22Rv1 (cell line): ENCODE results near the gene PGM5.
"Not testable (repeated sequence)": the region's sequence is repeated elsewhere in the genome, so short reads cannot be mapped to it uniquely, and the experiment has no call there.

Source experiments
- H3K27ac ChIP-seq: fragments of 450-650 bp; 2 replicates; pipeline ENCODE4 v1.5.1; 2017

The PGM5 gene

DNA sequence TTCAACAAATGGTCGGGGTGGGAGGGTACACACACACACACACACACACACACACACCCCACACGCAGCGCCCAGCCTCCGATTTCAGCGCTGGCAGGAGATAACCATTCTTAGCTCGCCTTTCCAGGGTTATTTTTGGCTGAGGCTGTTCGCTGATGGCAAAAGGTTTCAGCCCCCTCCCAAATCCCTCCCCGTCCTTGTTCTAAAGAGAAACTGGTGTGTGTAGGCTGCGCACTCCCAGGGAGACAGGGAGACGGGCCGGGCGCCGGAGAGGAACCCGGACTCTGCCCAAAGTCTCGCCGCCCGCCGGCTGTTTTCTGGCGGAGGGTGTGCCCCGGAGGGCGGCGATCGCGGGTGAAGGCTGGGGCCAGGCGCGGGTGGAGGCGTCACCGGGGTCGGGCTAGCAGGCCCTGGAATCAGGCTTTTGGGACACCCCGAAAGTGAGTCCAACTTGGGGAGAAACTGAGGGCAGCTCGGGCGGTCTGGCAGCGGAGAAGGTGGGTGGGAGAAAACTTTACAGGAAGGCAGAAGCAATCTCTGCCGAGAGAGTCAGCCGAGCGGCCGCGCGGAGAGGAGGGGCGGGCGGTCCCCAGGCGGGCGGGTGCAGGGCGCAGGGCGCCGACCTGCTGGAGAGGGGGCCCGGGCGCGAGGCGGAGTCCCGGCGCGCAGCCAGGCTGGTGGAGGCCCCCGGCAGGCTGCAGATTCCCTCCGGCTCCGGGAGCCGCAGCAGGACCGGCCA is at the start of gene PGM5:
TSS of gene PGM5 (plus strand) at position 232 of the 739 bp plus-strand sequence. CDS start 517 bp downstream, outside the sequence.
- H3K27ac ChIP-seq, result not testable (repeated sequence)

DNA sequence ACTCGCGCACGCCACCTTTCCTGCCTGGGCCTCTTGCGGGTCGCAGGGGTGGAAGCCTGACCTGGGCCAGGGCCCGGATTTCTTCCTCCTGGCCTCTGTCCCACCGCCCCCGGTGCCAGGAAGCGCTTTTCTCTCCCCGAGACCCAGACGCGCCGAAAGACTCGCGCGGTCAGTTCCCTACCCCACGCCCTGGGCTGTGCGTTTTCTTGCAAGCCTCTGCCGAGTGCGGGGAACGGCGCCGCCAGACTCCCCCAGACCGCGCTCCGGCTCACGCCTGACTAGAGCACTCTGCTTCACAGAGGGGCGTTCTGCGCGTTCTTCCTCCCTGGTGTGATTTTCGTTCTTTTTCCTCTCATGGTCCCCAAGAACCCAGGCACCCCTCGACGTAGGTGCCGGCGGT is 49.3 kb upstream of the PGM5 start:
- H3K27ac ChIP-seq, result not testable (repeated sequence)

DNA sequence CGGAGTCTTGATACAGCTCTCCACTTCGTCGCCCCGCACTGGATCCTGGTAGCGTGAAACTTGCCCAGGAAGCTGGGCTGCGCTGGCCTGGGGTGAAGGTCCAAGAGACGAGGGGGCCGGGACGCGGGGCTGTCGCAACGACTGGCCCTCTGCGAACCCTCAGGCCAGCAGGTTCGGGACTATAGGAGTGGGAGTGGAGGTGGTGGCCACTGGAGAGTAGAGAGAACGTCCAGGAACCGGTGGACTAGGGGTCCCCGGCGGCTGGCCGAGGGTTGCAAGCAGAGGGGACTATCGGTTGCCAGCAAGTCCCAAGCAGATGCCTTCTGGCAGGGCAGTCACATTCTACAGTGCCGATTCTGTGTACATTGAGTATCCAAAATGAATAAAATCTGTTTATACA is 48.8 kb upstream of the PGM5 start:
- not testable (repeated sequence) for H3K27ac ChIP-seq

DNA sequence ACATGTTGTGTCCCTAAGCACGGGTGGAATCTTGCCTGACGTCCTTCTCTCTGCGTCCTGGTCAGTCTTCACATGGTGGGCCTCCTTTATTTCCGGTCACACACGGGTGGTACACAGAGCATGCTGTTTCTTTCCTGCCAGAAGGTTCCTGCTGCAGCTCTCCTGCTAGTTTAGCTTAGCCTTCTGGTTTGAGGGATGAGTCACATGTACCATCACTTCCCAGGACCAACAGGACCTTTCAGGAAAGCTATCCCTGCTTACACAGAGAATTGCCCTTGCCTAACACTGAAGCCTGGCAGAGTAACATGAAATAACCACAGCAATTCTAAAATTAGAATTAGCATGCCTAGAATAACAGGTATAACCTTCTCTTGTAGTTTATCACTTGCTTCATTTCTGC is 45.2 kb upstream of the PGM5 start:
- not testable (repeated sequence) for H3K27ac ChIP-seq

DNA sequence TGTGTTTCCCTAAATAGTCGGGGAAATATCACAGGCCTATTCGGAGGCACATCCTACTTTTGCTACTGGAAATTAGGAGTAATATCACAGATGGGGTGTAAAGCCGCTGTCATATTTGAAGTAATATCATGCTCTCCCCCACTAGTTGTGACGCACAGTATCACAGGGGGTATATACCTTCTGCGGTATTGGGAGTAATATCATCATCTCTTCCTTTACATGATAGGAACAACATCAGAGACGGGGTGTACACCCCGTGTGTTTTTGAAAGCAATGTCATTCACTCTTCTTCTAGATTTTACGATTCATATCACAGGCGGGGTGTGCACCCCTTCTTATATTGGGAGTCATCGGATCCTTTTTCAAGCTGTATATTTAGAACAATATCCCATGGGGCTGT is 38.2 kb upstream of the PGM5 start:
- H3K27ac ChIP-seq, result not testable (repeated sequence)

DNA sequence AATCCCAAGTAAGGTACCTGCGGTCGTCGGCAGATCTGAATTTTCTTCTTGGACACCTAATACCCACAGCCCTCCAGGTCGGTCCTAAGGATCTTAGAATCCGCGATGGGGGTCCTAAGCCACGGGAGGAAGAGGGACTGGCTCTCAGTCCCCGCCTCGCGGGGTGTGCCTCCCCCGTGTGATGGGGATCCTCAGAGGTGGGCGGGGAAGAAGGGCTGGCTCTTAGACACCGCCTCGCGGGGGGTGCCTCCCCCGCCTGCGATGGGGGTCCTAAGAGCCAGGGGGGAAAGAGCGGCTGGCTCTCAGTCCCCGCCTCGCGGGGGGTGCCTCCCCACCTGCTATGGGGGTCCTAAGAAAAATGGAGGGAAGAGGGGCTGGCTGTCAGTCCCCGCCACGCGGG is 32.7 kb upstream of the PGM5 start:
- not testable (repeated sequence) for H3K27ac ChIP-seq

DNA sequence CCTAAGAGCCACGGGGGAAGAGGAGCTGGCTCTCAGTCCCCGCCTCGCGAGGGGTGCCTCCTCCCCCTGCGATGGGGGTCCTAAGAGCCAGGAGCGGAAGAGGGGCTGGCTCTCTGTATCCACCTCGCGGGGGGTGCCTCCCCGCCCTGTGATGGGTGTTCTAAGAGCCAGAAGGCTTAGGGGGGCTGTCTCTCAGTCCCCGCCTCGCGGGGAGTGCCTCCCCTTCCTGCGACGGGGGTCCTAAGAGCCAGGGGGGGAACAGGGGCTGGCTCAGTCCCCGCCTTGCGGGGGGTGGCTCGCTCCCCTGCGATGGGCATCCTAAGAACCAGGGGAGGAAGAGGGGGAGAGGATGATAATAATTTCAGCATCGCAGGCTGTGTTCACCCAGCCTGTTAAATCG is 31.9 kb upstream of the PGM5 start:
- not testable (repeated sequence) for H3K27ac ChIP-seq

DNA sequence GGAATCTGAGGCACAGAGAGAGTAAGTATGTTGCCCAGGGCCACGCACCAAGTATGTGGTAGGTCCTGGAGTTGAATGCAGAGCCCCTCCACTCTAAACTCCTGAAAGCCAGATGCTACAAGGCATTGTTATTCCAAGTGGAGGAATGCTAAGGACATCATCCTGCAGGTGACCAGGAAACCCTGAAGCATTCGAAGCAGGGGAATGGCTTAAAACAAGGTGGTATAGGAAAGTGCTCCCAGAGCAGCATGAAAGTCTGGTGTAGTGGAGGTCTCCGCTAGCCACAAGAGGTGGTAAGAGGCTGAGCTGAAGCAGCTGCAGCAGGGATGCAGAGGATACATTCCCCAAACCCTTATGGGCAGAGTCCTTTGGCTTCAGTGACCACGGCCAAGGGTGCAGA is 27.3 kb upstream of the PGM5 start:
- H3K27ac ChIP-seq, result not testable (repeated sequence)

DNA sequence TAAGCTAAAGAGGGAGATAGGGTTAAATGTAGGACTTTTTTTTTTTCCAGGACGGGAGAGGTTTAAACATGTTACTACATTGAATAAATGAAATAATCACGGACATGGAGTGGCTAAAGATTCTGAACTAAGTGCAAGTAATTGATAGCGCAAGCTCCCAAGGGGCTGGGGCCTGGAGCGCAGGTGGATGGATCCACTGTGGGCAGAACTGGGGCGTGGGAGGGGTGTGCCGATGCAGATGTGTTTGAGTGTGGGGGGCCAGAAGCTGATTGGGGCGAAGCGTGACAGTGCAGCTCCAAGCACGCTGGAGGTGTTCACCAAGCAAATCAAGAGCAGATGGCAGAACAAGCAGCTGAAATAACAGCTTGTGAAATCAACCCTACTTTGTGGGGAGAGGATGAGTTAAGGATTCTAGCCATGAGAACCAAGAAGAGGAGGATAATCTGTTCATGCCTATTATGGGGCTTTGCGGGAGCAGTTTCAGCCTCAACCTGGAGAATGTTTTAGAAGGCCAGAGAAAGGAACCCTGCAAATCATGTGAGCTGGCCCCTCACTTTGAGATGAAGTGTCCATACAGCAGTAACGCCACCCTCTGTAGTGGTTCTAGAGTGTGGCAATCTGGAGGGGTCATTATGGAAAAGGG is 25.8 kb upstream of the PGM5 start:
- not testable (repeated sequence) for H3K27ac ChIP-seq

DNA sequence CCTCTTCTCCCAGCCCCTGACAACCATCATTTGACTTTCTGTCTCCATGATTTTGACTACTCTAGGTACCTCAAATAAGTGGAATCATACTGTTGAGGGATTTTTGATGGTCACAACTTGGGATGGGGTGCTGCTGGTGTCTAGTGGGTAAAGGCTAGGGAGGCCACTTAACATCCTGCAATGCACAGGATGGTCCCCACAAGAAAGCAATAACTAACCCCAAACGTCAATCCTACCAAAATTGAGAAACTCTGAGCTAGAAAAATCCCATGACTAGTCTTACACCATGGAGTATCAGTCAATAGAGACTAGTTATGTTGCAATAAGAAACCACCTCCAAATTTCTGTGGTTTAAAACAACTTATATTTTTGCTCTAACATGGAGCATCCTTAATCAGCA is 24.3 kb upstream of the PGM5 start:
- H3K27ac ChIP-seq, result not testable (repeated sequence)

DNA sequence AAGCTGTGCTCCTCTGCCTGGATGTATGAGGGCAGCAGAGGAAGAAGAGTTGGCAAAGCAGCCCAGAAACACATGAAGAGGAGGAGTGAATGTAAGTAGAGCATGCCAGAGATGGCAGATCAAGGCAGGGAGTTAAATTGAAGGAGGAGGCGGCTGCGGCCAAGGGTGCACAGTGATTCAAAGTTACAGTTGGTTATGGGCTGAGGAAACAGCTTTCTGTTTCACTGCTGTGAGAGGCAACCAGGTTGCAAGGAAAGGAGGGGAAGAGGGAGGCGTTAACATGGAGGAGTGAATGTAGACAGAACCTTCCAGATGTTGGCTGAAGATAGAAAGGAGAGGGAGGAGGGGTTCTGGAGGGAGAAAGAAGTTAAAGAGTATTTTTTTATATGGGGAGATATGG is 20.5 kb upstream of the PGM5 start:
- not testable (repeated sequence) for H3K27ac ChIP-seq

DNA sequence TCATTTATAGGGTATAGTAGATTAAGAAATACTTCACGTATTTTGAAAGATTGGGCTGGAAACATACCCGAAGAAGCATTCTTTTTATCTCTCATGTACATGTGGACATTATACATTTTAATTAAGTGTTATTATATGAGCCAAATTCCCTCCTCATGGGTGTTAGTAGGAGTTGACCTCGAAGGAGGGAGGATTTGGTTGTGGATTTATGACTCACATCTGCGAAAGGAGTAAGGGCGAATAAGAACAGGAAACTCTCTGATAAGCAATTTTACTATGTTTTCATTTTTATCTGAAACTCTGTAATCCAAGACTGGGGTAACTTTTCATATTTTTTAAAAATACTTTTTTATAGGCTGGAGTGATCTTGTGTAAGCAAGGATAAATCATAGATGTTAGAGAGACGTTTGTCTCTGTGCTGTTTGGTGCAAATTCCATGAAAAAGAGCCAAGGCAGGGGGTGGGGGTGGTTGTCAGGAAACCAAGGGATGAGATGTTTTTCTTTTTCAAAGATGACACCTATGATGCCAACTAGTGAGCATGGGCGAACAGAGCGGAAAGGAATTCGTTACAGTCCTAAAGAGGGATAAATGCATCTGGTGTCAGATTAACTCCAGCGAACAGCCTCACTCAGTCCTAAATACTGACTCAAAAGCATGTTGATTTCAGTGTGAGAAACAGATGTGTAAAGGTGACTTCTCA is 19.6 kb upstream of the PGM5 start:
- not testable (repeated sequence) for H3K27ac ChIP-seq

DNA sequence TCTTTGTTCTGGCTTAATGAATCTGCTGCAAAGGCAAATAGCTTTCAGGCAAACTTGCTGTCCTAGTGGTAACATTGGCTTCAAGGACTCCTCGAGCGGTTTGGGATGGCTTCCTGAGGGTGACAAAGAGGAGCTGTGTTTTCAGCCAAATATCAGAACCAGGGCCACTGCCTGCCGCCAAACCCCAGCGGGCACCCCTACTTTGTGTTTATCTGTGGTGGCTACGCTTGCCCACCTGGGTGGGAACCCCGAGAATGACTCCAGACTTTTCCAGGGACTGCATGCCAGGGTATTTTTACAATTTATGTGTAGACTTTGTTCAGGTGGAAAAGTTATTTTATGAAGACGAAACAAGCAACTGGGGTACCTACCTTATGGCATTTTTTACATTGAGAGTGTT is 18.4 kb upstream of the PGM5 start:
- H3K27ac ChIP-seq, result not testable (repeated sequence)

DNA sequence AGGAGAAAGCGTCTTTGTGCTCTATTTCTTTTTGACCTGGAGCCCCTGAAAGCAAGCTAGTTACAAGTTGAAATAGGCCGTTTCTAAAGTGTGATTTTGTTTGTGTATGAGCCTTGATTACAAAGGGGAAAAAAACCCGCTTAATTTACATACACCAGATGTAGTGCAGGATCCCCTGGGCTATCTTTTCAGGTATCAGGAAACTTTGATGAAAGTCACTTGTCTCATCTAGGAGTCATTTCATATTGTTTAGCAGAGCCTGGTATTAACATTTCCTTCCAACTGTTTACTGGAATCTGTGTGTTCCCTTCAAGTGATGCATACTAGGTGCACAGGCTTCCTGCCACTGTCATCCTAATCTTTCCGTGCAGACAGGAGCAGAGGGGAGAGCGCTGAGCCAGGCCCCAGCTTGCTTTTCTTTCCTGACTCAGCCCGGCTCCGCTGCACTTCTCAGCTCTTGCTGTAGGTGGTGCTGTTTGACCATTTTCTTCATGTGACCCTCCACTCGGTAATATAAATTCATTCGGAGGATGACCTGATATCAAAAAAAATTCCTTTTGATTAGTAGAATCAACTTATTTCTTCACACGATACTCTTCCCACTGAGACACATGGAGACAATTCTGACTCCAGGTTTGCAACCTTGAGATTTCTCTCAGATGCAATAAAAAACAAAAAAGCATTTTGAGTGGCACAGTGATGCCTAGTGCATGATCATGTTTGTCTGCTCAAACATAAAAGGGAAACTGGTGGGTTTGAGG is 14.0 kb upstream of the PGM5 start:
- not testable (repeated sequence) for H3K27ac ChIP-seq

DNA sequence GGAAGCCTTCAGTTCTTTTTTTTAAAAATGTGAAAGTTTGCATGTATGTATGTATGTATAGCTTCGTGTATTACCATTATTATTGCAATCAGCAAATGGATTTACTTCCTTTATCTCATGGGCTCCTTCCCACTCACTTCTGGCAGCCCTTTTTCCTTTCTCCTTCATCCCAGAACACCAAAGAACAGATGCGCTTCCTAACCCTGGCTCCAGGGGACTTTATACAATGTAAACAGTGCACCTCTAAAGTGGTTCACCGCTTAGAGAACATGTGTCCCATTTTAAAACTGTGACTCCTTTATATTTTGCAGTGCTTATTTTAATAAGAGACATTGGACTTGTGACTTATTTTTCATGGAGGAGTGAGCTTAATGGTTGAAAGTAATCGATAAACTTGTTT is 13.2 kb upstream of the PGM5 start:
- not testable (repeated sequence) for H3K27ac ChIP-seq

DNA sequence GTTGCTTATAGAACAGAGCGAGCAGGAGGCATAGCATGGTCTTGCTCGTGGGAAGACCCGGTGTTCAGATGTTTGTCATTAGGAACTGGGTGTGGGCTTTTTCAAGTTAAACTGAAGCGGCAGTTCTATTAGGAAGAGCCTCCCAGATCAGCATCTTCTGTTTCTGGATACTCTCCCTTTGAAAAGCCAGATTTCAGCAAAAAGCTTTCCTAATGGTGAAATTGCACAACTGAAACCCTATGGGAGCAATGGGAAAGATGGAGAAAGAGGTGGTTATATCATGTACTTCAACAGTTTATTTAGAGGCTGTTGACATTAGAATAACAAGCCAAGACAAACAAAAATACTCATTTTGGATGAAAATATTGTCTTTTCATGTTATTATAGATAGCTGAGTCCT is 12.4 kb upstream of the PGM5 start:
- not testable (repeated sequence) for H3K27ac ChIP-seq

DNA sequence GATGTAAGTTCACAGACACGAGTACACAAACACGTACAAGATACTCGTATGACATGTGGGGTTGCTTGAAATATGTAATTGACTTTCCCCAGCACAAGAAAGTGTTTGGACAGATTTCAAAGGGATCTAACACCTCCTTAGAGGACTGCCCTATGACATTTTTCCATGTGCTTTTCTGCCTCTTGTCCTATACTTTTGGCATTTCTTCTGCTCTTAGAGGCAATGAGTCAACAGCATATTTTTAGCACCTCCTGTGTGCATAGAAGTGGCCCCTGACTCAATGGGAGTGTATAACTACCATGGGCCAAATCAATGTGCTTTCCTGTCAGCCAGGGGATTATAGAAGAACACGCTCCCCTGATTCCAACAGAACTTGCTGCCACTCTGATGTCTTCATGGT is 4.7 kb upstream of the PGM5 start:
- H3K27ac ChIP-seq, result not testable (repeated sequence)

DNA sequence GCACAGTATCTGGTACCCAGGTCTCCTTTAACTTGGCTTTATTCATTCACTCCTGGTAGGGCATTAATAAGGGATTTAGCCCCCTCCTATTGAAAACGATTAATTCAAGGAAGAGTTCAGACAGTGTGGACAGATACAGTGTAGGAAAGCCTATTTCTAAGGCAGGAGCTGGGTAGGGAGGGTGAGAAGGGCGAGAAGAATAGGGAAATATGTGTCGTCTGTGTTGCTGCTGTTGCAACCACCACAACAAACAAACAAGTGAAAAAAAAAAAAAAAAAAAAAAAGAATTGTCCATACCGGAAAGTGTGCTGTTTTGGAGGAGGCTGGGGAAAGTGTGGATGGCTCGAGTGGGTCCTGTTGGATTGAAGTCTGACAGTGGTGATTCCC is 425 bp upstream of the PGM5 start:
- H3K27ac ChIP-seq, result not testable (repeated sequence)

DNA sequence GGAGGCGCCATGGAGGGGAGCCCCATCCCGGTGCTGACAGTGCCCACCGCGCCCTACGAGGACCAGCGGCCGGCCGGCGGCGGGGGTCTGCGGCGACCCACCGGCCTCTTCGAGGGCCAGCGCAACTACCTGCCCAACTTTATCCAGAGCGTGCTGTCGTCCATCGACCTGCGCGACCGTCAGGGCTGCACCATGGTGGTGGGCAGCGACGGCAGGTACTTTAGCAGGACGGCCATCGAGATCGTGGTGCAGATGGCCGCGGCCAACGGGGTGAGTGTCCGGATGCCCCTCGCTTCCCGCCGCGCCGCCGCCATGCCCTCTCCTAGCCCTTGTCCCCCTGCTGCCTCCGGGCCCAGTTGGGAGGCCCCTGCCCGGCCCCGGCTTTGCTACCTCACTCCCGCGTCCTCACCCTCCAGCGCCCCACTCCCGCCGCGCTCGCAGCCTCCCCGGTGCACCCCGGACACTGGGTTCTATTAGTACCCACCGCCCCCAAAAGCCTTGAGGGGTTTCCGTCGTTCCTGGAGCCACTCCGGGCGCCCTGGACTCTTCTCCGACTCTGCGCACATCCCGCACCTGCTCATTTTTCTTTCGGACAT is 806 bp downstream of the PGM5 start:
- H3K27ac ChIP-seq, result not testable (repeated sequence)

DNA sequence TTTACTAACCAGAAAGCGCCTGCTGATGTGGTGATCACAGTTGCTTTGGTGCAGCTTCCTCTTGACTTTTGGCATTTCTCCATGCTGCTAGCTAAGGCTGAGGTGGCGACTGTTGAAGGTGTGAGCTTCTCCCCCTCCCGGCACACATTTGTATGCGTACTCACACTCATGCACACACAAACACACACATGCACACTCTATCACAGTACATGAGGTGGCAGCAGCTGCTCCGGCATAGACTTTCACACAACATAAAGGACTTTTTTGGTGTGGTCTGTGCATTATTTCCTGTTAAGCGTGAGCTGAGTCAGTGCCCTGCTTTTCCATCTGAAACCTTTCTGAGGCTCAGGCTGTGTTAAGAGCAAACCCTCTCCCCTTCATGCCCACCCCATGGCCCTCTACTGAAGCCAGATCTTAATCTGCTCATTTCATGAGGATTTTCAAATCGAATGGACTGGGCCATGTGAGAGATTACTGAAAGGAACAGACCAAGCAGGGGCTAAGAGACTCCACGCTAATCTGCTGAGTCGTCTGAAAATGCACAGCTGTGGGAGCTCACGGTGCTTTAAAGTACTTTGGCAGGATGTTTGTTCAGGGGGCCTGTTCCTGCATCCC is 10.6 kb downstream of the PGM5 start:
- H3K27ac ChIP-seq, result not testable (repeated sequence)

DNA sequence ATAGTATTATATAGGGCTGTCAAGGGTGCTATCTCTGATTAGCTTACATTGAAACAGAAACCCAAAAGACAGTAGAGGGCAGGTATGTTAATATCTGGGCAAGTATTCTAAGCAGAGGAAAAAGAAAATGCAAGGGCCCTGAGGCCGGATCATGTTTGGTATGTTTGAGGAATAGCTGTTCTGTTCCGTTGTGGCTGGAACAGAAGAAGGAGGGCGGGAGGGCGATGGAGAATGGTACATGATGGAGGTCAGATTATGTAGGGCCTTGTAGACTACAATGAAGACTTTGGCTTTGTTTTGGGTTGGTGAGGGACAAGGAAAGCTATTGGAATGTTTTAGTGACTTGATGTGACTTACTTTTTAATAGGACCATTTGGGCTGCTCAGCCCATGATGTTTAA is 19.4 kb downstream of the PGM5 start:
- H3K27ac ChIP-seq, result not testable (repeated sequence)

DNA sequence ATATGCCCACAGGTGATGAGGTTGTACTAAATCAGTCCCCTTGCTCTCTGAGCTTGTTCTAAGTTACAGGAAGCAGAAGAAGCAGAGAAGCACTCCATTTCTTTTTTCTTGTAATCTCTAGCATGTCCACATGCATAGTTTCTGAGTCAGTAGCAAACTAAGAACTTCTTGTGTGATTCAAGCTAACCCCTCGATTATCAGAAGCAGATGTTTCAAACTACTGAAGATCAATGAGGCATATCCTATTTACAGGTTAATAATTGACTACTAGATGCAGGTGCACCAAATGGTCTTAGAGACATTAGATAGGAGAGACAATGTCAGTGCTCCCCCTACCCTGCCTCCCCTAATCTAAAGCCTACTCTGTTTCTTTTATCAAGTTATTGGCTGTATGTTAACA is 21.3 kb downstream of the PGM5 start:
- H3K27ac ChIP-seq, result not testable (repeated sequence)
